CD4-positive, alpha-beta T cell treated with Interleukin-17A for 1 hour (primary cell): ENCODE measurements around the gene NREP.

Experiments used
- DNase-seq: peaks from one replicate; pipeline ENCODE4 v3.0.0-alpha.2; 2020

Gene NREP

GRCh38 chr5:111756581-111757354 is at the start of gene NREP:
NREP (minus strand) TSS chr5:111757194; CDS start chr5:111755772, 1,422 bp downstream.
- DNase-seq: no peak

GRCh38 chr5:111806753-111807152 is 49.8 kb upstream of the NREP start:
- no peak for DNase-seq

- DNase-seq: no peak
Measured at GRCh38 chr5:111806156-111806555, 49.2 kb upstream of the NREP start.

- DNase-seq: no peak
Measured at GRCh38 chr5:111805071-111805470, 48.1 kb upstream of the NREP start.

- no peak for DNase-seq
Measured at GRCh38 chr5:111800351-111800750, 43.4 kb upstream of the NREP start.

GRCh38 chr5:111795142-111795541 is 38.1 kb upstream of the NREP start:
- no peak for DNase-seq

- DNase-seq: no peak
Measured at GRCh38 chr5:111792471-111793058, 35.6 kb upstream of the NREP start.

- DNase-seq: no peak
Measured at GRCh38 chr5:111790295-111790694, 33.3 kb upstream of the NREP start.

- no peak for DNase-seq
Measured at GRCh38 chr5:111787006-111787405, 30.0 kb upstream of the NREP start.

GRCh38 chr5:111784491-111785181 is 27.6 kb upstream of the NREP start:
- DNase-seq: no peak

- no peak for DNase-seq
Measured at GRCh38 chr5:111783537-111783936, 26.5 kb upstream of the NREP start.

- no peak for DNase-seq
Measured at GRCh38 chr5:111782216-111782615, 25.2 kb upstream of the NREP start.

GRCh38 chr5:111781200-111781599 is 24.2 kb upstream of the NREP start:
- no peak for DNase-seq

- DNase-seq: no peak
Measured at GRCh38 chr5:111779922-111780292, 22.9 kb upstream of the NREP start.

- no peak for DNase-seq
Measured at GRCh38 chr5:111779260-111779921, 22.4 kb upstream of the NREP start.

- DNase-seq: no peak
Measured at GRCh38 chr5:111776913-111777781, 20.2 kb upstream of the NREP start.

GRCh38 chr5:111775224-111775623 is 18.2 kb upstream of the NREP start:
- no peak for DNase-seq

- no peak for DNase-seq
Measured at GRCh38 chr5:111774525-111774924, 17.5 kb upstream of the NREP start.

- no peak for DNase-seq
Measured at GRCh38 chr5:111772456-111773122, 15.6 kb upstream of the NREP start.

- no peak for DNase-seq
Measured at GRCh38 chr5:111769541-111769940, 12.5 kb upstream of the NREP start.

- no peak for DNase-seq
Measured at GRCh38 chr5:111765613-111766571, 8.9 kb upstream of the NREP start.
